ENCODE results near the gene MAP3K12. TPM values are rescaled to one million over a fixed set of nuclear protein-coding genes. Genes with fewer than 3 reads are reported as not detected.

MAP3K12 gene
- total RNA-seq, 3 donors from 2014 or later, result 3.2 to 18.8 (median 8.9) TPM

DNA sequence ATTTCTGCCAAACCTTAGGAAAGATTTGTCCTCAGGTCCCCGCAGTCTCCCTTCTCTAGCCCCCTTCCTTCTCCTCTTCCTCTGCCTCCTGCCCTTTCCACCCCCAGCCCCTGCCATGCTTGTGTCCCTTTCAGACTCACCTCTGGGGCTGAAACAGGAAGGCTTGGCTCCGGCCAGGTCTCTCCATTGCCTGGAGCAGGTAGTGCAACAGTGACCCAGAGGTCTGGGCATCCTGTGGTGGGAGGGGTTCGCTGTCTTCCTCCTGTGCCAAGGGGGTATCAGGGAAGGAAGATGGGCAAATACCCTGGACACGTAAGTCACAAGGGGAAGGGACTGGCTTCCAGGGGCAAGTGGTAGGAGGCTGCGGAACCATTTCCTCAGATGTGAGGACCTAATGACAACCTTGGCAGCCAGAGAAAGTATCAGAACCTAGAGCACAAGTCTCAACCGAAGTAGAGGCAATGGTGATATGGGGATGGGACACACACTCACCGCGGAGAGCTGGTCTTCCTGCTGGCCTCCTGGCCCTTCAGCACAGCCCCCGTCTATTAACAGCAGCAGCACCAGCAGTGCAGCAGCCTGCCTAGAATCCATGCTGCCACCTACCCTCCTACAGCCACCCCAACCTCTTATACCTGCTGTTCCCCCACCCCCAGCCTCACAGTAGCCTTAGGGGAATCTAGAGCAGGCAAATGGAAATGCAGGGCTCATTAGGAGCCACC lies 7.8 kb upstream of the MAP3K12 start, which contains the start of gene NPFF:
Gene NPFF, minus strand, starts transcription at position 604 of the 722 bp plus-strand sequence. Its CDS starts 10 bp downstream, at position 594.
- DNase-seq (no peak), ATAC-seq (no peak)
- Histone ChIP-seq H3K4me3 (no peak within 1 kb of the TSS), H3K36me3 (ENCODE audit: low read depth) (no peaks in the 10 kb centered on the region), H3K4me1 (ENCODE audit: low read depth) (peaks cover 5% of the 10 kb centered on the region), H3K9me3 (no peaks in the 10 kb centered on the region)
- TF ChIP-seq, protein P1, sequence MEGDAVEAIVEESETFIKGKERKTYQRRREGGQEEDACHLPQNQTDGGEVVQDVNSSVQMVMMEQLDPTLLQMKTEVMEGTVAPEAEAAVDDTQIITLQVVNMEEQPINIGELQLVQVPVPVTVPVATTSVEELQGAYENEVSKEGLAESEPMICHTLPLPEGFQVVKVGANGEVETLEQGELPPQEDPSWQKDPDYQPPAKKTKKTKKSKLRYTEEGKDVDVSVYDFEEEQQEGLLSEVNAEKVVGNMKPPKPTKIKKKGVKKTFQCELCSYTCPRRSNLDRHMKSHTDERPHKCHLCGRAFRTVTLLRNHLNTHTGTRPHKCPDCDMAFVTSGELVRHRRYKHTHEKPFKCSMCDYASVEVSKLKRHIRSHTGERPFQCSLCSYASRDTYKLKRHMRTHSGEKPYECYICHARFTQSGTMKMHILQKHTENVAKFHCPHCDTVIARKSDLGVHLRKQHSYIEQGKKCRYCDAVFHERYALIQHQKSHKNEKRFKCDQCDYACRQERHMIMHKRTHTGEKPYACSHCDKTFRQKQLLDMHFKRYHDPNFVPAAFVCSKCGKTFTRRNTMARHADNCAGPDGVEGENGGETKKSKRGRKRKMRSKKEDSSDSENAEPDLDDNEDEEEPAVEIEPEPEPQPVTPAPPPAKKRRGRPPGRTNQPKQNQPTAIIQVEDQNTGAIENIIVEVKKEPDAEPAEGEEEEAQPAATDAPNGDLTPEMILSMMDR (IDR thresholded peaks at IDR 0.05), result no peak
- intact Hi-C loops (cut with DNase I, micrococcal nuclease), result no loop called here

DNA sequence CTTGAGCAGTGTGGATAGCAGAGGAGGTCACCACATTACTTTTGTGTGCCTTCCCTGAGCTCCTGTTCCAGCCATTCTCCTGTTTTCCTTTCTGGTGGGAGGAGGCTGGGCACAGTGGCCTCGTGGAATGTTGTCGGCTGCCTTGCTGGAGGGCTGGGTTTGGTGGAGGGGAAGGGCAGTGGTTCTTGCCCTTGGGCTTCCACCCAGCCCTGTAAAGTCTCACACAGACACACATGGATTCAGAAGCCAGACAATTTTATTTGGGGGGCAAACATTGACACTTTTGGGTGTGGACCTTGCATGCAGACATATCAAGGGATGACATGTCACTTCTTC lies 7.2 kb upstream of the MAP3K12 start:
- Histone ChIP-seq H3K4me1 (ENCODE audit: low read depth) (peaks cover 11% of the 10 kb centered on the region), H3K9me3 (no peaks in the 10 kb centered on the region), H3K4me3 (no peak overlapping the region), H3K36me3 (ENCODE audit: low read depth) (no peaks in the 10 kb centered on the region)
- TF ChIP-seq, protein P1 (IDR thresholded peaks at IDR 0.05), result no peak
- DNase-seq (no peak), ATAC-seq (no peak)
- intact Hi-C loops (cut with DNase I, micrococcal nuclease), result no loop called here

DNA sequence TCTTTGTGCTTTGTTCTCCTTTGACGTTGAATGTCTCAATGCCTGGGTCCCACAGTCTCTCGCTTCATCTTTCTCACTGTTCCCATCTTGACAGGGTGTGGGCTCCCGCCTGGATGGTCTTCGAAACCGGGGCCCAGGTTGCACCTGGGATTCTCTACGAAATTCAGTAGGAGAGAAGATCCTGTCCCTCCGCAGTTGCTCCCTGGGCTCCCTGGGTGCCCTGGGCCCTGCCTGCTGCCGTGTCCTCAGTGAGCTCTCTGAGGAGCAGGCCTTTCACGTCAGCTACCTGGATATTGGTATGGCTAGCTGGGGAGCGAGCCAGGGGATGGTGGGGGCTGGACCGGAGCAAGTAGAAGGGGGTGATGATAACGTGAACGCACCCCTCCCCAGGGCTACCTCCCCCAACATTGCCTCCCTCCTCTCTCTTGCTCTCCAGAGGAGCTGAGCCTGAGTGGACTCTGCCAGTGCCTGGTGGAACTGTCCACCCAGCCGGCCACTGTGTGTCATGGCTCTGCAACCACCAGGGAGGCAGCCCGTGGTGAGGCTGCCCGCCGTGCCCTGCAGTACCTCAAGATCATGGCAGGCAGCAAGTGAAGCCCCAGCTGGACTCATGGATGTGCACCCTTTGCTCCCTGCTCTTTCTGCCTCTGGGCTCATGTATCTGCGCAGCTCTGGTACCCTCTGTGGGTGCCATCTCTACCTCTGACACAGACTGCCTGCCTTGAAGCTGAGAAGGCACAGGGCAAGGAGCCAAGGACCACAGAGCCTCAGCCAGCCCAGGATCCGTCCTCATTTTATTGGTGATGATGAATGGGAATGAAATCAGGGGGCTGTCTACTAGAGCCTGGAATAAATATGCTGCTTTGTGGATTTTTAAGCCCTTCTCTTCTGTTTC lies 6.5 kb upstream of the MAP3K12 start:
- Histone ChIP-seq H3K4me1 (ENCODE audit: low read depth) (peaks cover 12% of the 10 kb centered on the region), H3K4me3 (no peak overlapping the region), H3K9me3 (no peaks in the 10 kb centered on the region), H3K36me3 (ENCODE audit: low read depth) (peaks cover 3% of the 10 kb centered on the region)
- ATAC-seq (no peak), DNase-seq (no peak)
- TF ChIP-seq, protein P1 (IDR thresholded peaks at IDR 0.05), result no peak
- intact Hi-C loops (cut with DNase I, micrococcal nuclease), result no loop called here

DNA sequence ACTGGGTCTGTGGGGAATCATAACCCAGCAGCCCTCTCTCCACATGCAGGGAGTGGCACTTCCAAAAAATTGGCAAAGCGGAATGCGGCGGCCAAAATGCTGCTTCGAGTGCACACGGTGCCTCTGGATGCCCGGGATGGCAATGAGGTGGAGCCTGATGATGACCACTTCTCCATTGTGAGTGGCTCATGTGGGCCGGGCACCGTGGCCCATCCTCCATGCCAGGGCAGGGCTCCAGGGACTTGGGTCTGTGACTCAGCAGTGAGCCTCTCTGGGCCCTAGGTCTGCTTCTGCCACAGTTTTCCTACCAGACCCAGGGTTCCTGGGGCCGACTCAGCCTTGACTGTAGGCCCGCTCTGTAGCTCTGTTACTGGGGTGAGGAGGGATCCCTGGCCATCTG lies 5.8 kb upstream of the MAP3K12 start:
- no peak for ATAC-seq
- DNase-seq, result no peak
- intact Hi-C loops (cut with DNase I, micrococcal nuclease), result no loop called here

More for the DNA sequence above, 5.8 kb upstream of the MAP3K12 start:
- Histone ChIP-seq H3K4me3 (no peak overlapping the region), H3K9me3 (no peaks in the 10 kb centered on the region), H3K4me1 (ENCODE audit: low read depth) (peaks cover 12% of the 10 kb centered on the region), H3K36me3 (ENCODE audit: low read depth) (peaks cover 6% of the 10 kb centered on the region)
- TF ChIP-seq, protein P1 (IDR thresholded peaks at IDR 0.05), result no peak

Measured in mucosa of descending colon (tissue), 3 donors.